ENCODE measurements around the gene SPECC1.

DNA sequence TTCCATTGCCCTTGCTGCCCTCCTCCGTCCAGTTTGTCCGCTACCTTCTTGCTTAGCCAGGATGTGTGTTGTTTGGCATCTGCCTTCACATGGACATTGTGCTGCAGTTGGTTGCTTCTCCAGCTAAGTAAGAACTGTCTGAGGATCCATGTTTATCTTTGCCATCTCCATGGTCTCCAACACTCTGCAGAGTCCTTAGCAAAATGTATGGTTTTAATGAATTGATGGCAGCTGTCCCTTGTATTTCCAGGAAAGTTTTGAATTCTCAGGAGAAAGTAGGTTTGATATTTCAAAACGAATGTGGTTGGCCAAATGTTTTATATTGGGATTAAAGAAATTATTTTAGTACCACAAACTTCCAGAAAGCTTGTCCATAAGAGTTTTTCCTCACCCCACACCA lies 160.9 kb downstream of the SPECC1 start:
- TF ChIP-seq EZH2 (IDR thresholded peaks at IDR 0.05; ENCODE audit: insufficient read depth, poor library complexity, severe bottlenecking) (no peak), EZH2phosphoT487 (IDR thresholded peaks at IDR 0.05; ENCODE audit: insufficient read depth, low read depth) (no peak)

All from GM23248 (cell line).